GM23248 (cell line): ENCODE measurements around the gene BRD7.

Source experiments
- EZH2 ChIP-seq: fragments of 200-600 bp; sonication (generic); IDR thresholded peaks from 2 replicates; pipeline ENCODE4 v1.6.1; 2018; ENCODE audit warnings: antibody characterized with exemption, mild to moderate bottlenecking; ENCODE audit not compliant: insufficient read depth, poor library complexity, severe bottlenecking
- EZH2phosphoT487 ChIP-seq: fragments of 200-600 bp; sonication (generic); IDR thresholded peaks from 2 replicates; pipeline ENCODE4 v1.6.1; 2018; ENCODE audit warnings: antibody characterized with exemption, moderate library complexity, mild to moderate bottlenecking, low read depth; ENCODE audit not compliant: insufficient read depth

DNA sequence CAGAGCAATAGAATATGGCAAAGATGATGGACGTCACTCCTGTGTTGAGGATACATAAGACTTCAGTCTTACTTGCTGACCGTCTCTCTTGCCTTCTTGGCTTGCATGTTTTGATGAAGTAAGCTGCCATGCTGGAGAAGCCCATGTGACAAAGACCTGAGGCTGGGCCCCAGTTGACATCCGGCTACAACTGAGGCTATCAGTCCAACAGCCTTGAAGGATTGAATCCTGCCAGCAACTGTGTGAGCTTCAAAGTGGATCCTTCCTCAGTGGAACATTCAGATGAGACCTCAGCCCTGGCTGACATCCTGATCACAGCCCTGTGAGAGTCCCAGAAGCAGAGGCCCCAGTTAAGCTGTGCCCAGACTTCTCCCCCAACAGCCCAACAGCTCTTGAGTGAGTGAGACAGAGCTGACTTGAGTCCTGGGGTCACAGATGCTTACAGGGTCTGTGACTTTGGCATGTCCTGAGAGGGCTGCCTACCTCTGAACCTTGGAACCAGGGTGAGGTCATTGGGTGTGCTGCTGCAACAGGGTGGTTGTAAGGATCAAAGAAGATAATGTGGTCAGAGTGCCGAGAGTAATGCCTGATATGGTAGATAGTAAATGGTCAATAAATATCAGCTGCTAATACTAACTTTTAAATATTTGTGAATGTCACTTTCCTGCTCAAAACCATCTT is 2.4 kb upstream of the BRD7 start:
- no peak for TF ChIP-seq EZH2
- no peak for TF ChIP-seq EZH2phosphoT487
